ENCODE data around the gene UMODL1. TPM values are rescaled to one million over a fixed set of nuclear protein-coding genes. Genes with fewer than 3 reads are reported as not detected.

The UMODL1 gene
- total and polyA plus RNA-seq, 2 donors from 2014 or later: 0.39 TPM; not detected in 1

DNA sequence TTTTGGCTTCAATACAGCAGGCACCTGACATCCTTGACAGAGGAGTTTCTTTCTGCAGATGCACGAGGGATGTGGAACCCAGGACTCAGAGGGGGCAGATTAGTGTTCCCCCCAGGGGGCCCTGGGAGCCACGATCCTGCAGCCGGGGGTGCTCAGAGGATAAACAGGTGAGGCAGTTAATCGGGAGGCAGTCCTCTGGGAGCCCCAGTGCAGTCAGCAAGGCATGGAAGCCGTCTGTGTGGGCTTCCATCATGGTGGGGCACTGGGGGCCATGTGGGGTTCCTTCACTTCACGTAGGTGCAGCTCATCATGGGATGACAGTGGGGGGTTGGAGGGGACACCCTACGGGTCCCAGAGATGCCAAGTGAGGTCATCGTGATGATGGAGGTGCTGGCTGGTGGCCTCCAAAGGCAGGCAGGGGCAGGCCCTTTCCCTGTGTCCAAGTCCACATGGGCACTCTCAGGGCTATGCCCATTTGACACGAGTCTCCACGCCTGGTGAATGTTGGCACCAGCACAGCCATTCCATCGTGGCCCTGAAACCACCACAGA lies 88.5 kb downstream of the UMODL1 start:
- Histone ChIP-seq H3K9ac (ENCODE audit: low read length in 3 of 3) (no peak overlapping the region), H3K27ac (ENCODE audit: low read depth in 2 of 2, low read length in 2 of 2) (no peak overlapping the region), H3K4me1 (ENCODE audit: control insufficient read depth in 2 of 3, insufficient read depth in 2 of 3, low read depth in 1 of 3, low read length in 3 of 3) (peaks cover 0 to 4% (median 0%) of the 10 kb centered on the region in 3 donors), H3K4me3 (ENCODE audit: low read length in 3 of 3) (no peak overlapping the region), H3K9me3 (ENCODE audit: control insufficient read depth in 2 of 3, insufficient read depth in 1 of 3, low read length in 3 of 3) (no peaks in the 10 kb centered on the region), H3K36me3 (ENCODE audit: control insufficient read depth in 2 of 3, insufficient read depth in 3 of 3, low read length in 3 of 3) (no peaks in the 10 kb centered on the region), H3K27me3 (ENCODE audit: control insufficient read depth, insufficient read depth, low read length) (no peaks in the 10 kb centered on the region)
- FAIRE-seq (no peak), DNase-seq (peak in 1 of 5 donors; percentile 35)
- intact Hi-C loops (cut with DNase I): no loop called here
- TF ChIP-seq CTCF (IDR thresholded peaks at IDR 0.05; ENCODE audit: borderline replicate concordance, extremely low read depth, insufficient read depth): no peak

GRCh38 chr21:42160111-42160721 lies 89.1 kb downstream of the UMODL1 start:
- no peak for TF ChIP-seq CTCF (IDR thresholded peaks at IDR 0.05; ENCODE audit: borderline replicate concordance, extremely low read depth, insufficient read depth)
- no peak overlapping the region for H3K9ac ChIP-seq (ENCODE audit: low read length in 3 of 3)
- intact Hi-C loops (cut with DNase I): no loop called here
- H3K27ac ChIP-seq (ENCODE audit: low read depth in 2 of 2, low read length in 2 of 2): no peak overlapping the region
- DNase-seq (peak in 1 of 5 donors; percentile 69), FAIRE-seq (no peak)
- H3K9me3 ChIP-seq (ENCODE audit: control insufficient read depth in 2 of 3, insufficient read depth in 1 of 3, low read length in 3 of 3): no peaks in the 10 kb centered on the region
- no peaks in the 10 kb centered on the region for H3K27me3 ChIP-seq (ENCODE audit: control insufficient read depth, insufficient read depth, low read length)
- no peak overlapping the region for H3K4me3 ChIP-seq (ENCODE audit: low read length in 3 of 3)
- H3K36me3 ChIP-seq (ENCODE audit: control insufficient read depth in 2 of 3, insufficient read depth in 3 of 3, low read length in 3 of 3): no peaks in the 10 kb centered on the region
- peaks cover 0 to 4% (median 0%) of the 10 kb centered on the region in 3 donors for H3K4me1 ChIP-seq (ENCODE audit: control insufficient read depth in 2 of 3, insufficient read depth in 2 of 3, low read depth in 1 of 3, low read length in 3 of 3)

GRCh38 chr21:42160765-42161164 lies 89.6 kb downstream of the UMODL1 start:
- H3K36me3 ChIP-seq (ENCODE audit: control insufficient read depth in 2 of 3, insufficient read depth in 3 of 3, low read length in 3 of 3): no peaks in the 10 kb centered on the region
- FAIRE-seq (no peak), DNase-seq (no peak)
- intact Hi-C loops (cut with DNase I): no loop called here
- no peak overlapping the region for H3K4me3 ChIP-seq (ENCODE audit: low read length in 3 of 3)
- peaks cover 0 to 4% (median 0%) of the 10 kb centered on the region in 3 donors for H3K4me1 ChIP-seq (ENCODE audit: control insufficient read depth in 2 of 3, insufficient read depth in 2 of 3, low read depth in 1 of 3, low read length in 3 of 3)
- H3K27me3 ChIP-seq (ENCODE audit: control insufficient read depth, insufficient read depth, low read length): no peaks in the 10 kb centered on the region
- H3K9ac ChIP-seq (ENCODE audit: low read length in 3 of 3): no peak overlapping the region
- H3K9me3 ChIP-seq (ENCODE audit: control insufficient read depth in 2 of 3, insufficient read depth in 1 of 3, low read length in 3 of 3): no peaks in the 10 kb centered on the region
- no peak overlapping the region for H3K27ac ChIP-seq (ENCODE audit: low read depth in 2 of 2, low read length in 2 of 2)
- TF ChIP-seq CTCF (IDR thresholded peaks at IDR 0.05; ENCODE audit: borderline replicate concordance, extremely low read depth, insufficient read depth): no peak

Measured in kidney (tissue), 14 donors.